ENCODE measurements around the gene DDX20. TPM values are rescaled to one million over a fixed set of nuclear protein-coding genes. Genes with fewer than 3 reads are reported as not detected.

The DDX20 gene
- total and polyA plus RNA-seq, 4 donors: 6.0 to 14.4 (median 8.0) TPM

DNA sequence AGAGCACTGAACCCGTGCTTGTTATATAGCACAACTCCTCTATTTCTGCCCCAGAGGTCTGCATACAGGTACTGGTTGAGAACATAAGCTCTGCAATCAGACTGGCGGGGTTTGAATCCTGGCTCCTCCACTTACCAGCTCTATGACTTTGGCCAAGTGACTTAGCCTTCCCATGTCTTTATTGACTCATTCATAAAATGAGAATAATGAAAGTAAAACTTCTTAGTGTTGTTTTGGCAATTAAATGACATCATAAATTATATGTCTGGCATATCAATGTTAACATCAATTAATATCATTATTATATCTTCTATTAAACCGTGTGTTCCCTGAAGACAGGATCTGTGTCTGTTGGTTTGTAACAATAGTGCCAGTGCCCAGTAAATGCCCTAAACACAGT, 20.8 kb upstream of the DDX20 start:
- 82 to 88% methylated on average over 3 of the region's 3 CpGs for WGBS, 2 donors
- H3K4me1 ChIP-seq (ENCODE audit: control insufficient read depth in 5 of 5, insufficient read depth in 5 of 5, low read length in 5 of 5): peaks cover 17 to 75% (median 28%) of the 10 kb centered on the region in 5 donors

DNA sequence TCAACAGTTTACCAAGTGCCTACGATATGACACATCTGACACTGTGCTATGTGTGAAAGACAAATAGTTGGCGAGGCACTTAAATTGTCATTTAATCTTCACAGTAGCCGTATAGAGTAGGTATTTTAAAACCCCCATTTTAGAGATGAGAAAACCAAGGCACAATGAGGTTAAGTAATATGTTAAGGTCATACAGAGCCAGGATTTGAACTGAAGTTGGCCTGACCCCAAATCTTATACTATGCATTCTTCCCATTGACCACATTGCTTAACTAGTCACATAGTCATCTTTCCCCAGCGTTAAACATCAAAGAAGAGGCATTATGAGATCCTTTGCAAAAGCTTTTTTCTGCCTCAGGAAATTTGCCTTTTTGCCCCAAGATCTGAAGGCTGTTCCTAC, 20.4 kb upstream of the DDX20 start:
- Histone ChIP-seq H3K36me3 (ENCODE audit: control insufficient read depth in 4 of 4, insufficient read depth in 4 of 4, low read length in 4 of 4) (no peaks in the 10 kb centered on the region), H3K4me1 (ENCODE audit: control insufficient read depth in 5 of 5, insufficient read depth in 5 of 5, low read length in 5 of 5) (peaks cover 15 to 74% (median 28%) of the 10 kb centered on the region in 5 donors), H3K9me3 (ENCODE audit: control insufficient read depth in 4 of 4, insufficient read depth in 3 of 4, low read length in 3 of 4) (no peaks in the 10 kb centered on the region), H3K9ac (ENCODE audit: insufficient read depth in 1 of 2, low read length in 2 of 2) (no peak overlapping the region), H3K4me3 (no peak overlapping the region), H3K27ac (ENCODE audit: low read depth in 1 of 2, low read length in 1 of 2) (no peak overlapping the region), H3K27me3 (ENCODE audit: control insufficient read depth in 3 of 3, insufficient read depth in 3 of 3, low read length in 2 of 3) (peaks cover 0 to 8% (median 0%) of the 10 kb centered on the region in 3 donors)
- WGBS, 2 donors: 92% methylated on average over 4 of the region's 4 CpGs
- ATAC-seq (ENCODE audit: insufficient read depth, low FRiP score) (no peak), DNase-seq (peak in 1 of 3 donors; percentile 23)
- TF ChIP-seq, protein P1, sequence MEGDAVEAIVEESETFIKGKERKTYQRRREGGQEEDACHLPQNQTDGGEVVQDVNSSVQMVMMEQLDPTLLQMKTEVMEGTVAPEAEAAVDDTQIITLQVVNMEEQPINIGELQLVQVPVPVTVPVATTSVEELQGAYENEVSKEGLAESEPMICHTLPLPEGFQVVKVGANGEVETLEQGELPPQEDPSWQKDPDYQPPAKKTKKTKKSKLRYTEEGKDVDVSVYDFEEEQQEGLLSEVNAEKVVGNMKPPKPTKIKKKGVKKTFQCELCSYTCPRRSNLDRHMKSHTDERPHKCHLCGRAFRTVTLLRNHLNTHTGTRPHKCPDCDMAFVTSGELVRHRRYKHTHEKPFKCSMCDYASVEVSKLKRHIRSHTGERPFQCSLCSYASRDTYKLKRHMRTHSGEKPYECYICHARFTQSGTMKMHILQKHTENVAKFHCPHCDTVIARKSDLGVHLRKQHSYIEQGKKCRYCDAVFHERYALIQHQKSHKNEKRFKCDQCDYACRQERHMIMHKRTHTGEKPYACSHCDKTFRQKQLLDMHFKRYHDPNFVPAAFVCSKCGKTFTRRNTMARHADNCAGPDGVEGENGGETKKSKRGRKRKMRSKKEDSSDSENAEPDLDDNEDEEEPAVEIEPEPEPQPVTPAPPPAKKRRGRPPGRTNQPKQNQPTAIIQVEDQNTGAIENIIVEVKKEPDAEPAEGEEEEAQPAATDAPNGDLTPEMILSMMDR (IDR thresholded peaks at IDR 0.05; ENCODE audit: control extremely low read depth, extremely low read depth): no peak

More for the DNA sequence above, 20.8 kb upstream of the DDX20 start:
- ATAC-seq (ENCODE audit: insufficient read depth, low FRiP score) (no peak), DNase-seq (no peak)
- Histone ChIP-seq H3K36me3 (ENCODE audit: control insufficient read depth in 4 of 4, insufficient read depth in 4 of 4, low read length in 4 of 4) (no peaks in the 10 kb centered on the region), H3K9ac (ENCODE audit: insufficient read depth in 1 of 2, low read length in 2 of 2) (no peak overlapping the region), H3K27me3 (ENCODE audit: control insufficient read depth in 3 of 3, insufficient read depth in 3 of 3, low read length in 2 of 3) (peaks cover 0 to 8% (median 0%) of the 10 kb centered on the region in 3 donors), H3K9me3 (ENCODE audit: control insufficient read depth in 4 of 4, insufficient read depth in 3 of 4, low read length in 3 of 4) (no peaks in the 10 kb centered on the region), H3K4me3 (no peak overlapping the region), H3K27ac (ENCODE audit: low read depth in 1 of 2, low read length in 1 of 2) (no peak overlapping the region)
- TF ChIP-seq, protein P1 (IDR thresholded peaks at IDR 0.05; ENCODE audit: control extremely low read depth, extremely low read depth): no peak

DNA sequence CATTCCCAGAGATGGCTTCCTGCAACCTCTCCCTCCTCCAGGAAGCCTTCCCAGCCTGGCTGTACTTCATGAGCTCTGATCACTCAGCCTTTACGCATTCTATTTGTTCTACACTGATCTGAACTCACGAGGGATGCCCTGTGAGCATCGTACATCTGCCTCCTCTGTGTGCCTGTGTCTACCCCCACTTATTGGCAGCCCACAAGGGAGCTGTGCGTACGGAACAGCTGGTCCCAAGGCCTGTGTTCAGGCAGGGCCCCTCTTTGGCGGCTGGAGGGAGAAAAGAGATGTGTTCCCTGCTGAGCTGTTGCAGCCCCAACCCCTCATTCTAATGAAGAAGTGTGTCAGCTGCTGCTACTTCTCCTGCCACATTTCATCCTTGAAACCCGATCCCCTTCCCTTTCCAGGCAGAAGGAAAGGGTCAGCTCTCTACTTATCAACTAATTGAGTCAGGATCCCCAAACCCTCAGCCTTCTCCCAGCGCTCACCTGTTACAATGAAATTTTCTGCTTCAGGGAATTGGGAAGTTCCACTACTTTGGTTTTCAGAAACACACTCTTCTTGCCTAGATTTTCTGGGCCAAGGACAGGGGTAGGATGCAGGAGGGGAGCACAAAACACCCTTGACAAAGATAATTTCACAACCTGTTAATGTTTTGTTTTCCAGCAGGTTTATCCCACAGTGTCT, 19.7 kb upstream of the DDX20 start:
- TF ChIP-seq, protein P1 (IDR thresholded peaks at IDR 0.05; ENCODE audit: control extremely low read depth, extremely low read depth): no peak
- Histone ChIP-seq H3K4me1 (ENCODE audit: control insufficient read depth in 5 of 5, insufficient read depth in 5 of 5, low read length in 5 of 5) (peaks cover 11 to 77% (median 30%) of the 10 kb centered on the region in 5 donors), H3K27me3 (ENCODE audit: control insufficient read depth in 3 of 3, insufficient read depth in 3 of 3, low read length in 2 of 3) (peaks cover 0 to 12% (median 1%) of the 10 kb centered on the region in 3 donors), H3K9me3 (ENCODE audit: control insufficient read depth in 4 of 4, insufficient read depth in 3 of 4, low read length in 3 of 4) (no peaks in the 10 kb centered on the region), H3K27ac (ENCODE audit: low read depth in 1 of 2, low read length in 1 of 2) (peak overlapping the region in 1 of 2 donors; percentile 6), H3K36me3 (ENCODE audit: control insufficient read depth in 4 of 4, insufficient read depth in 4 of 4, low read length in 4 of 4) (no peaks in the 10 kb centered on the region), H3K4me3 (no peak overlapping the region), H3K9ac (ENCODE audit: insufficient read depth in 1 of 2, low read length in 2 of 2) (no peak overlapping the region)
- DNase-seq (peak; percentile 85 to 92 (median 89)), ATAC-seq (ENCODE audit: insufficient read depth, low FRiP score) (no peak)
- WGBS, 2 donors: 81 to 84% methylated on average over 8 of the region's 8 CpGs

All from lung (tissue), 12 donors.